Raji (cell line): ENCODE results near the gene RIIAD1.

ENCODE experiments used
- POLR2A ChIP-seq: IDR thresholded peaks from 2 replicates; pipeline ENCODE4 v1.6.1; 2011; ENCODE audit warnings: low read depth, low read length, control low read depth; ENCODE audit not compliant: insufficient read depth

Gene RIIAD1

GRCh38 chr1:151759241-151759640 is 37.9 kb downstream of the RIIAD1 start:
- TF ChIP-seq POLR2A, result no peak

GRCh38 chr1:151760597-151761385 is 39.5 kb downstream of the RIIAD1 start:
- no peak for TF ChIP-seq POLR2A

- TF ChIP-seq POLR2A, result peak; percentile 70
Measured at GRCh38 chr1:151762941-151763921, 41.9 kb downstream of the RIIAD1 start, which contains the start of gene MRPL9. Gene MRPL9, minus strand, starts transcription at chr1:151763496. Its CDS starts 17 bp downstream, at chr1:151763479.

GRCh38 chr1:151763990-151764389 is 42.7 kb downstream of the RIIAD1 start:
- no peak for TF ChIP-seq POLR2A

- TF ChIP-seq POLR2A, result no peak
Measured at GRCh38 chr1:151773702-151774101, 52.4 kb downstream of the RIIAD1 start.

- TF ChIP-seq POLR2A, result no peak
Measured at GRCh38 chr1:151774256-151774922, 53.1 kb downstream of the RIIAD1 start.

- TF ChIP-seq POLR2A, result no peak
Measured at GRCh38 chr1:151775894-151776664, 54.8 kb downstream of the RIIAD1 start.

- TF ChIP-seq POLR2A, result no peak
Measured at GRCh38 chr1:151776665-151777062, 55.3 kb downstream of the RIIAD1 start.

- no peak for TF ChIP-seq POLR2A
Measured at GRCh38 chr1:151777317-151777716, 56.0 kb downstream of the RIIAD1 start.
